VCaP (cell line): ENCODE results near the gene AMBP.

ENCODE experiments used
- H3K27ac ChIP-seq: fragments of 450-650 bp; 2 replicates; pipeline ENCODE4 v1.5.1; 2017
- TF ChIP-seq, protein P1 (sequence below): fragments of 450-650 bp; conservative IDR thresholded peaks from 2 replicates; pipeline ENCODE4 v1.5.1; 2017; ENCODE audit warnings: mild to moderate bottlenecking, moderate library complexity

The AMBP gene

DNA sequence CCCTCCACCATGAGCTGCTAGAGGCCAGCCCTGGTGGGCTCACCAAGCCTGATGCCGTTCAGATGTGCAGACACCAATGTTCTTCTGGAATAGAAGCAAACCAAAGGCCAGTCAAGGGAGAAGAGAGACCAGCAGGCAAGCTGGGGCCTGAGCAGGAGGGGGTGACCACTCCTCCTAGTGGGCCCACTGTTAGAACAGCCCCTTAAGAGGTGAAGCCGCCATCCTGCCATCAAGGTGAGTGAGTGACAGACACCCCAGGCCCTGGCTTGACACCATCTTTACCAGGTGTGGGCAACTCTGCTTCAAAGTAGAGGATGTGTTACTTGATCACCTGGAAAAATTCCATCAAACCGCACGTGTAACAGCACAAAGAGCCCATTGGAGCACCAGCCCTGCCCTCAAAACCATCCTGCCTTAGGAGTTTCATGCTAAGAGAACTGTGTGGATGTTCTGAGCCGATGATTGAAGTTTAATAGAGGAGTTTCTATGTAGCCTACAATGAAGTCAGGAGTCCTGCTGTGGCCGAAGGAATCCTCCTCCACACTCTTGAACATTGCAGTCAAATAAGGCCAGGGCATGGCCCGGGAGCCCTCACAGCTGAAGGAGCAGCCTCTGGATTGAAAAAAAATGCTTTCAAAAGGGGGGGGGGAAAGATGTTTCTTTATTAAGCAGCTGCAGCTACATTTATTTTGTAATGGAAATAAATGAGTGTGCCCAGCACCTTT lies 20.8 kb downstream of the AMBP start:
- H3K27ac ChIP-seq: no peak overlapping the region
- TF ChIP-seq, protein P1, sequence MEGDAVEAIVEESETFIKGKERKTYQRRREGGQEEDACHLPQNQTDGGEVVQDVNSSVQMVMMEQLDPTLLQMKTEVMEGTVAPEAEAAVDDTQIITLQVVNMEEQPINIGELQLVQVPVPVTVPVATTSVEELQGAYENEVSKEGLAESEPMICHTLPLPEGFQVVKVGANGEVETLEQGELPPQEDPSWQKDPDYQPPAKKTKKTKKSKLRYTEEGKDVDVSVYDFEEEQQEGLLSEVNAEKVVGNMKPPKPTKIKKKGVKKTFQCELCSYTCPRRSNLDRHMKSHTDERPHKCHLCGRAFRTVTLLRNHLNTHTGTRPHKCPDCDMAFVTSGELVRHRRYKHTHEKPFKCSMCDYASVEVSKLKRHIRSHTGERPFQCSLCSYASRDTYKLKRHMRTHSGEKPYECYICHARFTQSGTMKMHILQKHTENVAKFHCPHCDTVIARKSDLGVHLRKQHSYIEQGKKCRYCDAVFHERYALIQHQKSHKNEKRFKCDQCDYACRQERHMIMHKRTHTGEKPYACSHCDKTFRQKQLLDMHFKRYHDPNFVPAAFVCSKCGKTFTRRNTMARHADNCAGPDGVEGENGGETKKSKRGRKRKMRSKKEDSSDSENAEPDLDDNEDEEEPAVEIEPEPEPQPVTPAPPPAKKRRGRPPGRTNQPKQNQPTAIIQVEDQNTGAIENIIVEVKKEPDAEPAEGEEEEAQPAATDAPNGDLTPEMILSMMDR: no peak

DNA sequence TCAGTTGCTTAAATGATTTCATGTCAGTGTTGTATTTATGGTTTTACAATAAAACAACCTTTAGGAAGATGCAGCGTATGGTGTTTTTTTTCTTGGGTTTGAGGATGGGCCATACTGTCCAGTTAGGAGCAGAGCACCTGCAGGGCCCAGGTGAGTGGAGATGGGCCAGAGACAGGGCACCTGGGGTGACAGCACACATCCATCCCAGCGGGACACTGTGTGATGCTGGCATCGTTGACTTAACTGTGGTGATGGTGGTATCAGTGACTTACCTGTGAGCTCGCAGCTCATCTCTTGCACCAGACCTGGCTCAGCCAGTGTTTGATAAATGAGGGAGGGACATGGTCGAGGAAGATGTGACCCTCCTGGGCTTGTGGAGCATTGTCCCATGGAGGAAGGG lies 21.6 kb downstream of the AMBP start:
- TF ChIP-seq, protein P1: no peak
- H3K27ac ChIP-seq: no peak overlapping the region

DNA sequence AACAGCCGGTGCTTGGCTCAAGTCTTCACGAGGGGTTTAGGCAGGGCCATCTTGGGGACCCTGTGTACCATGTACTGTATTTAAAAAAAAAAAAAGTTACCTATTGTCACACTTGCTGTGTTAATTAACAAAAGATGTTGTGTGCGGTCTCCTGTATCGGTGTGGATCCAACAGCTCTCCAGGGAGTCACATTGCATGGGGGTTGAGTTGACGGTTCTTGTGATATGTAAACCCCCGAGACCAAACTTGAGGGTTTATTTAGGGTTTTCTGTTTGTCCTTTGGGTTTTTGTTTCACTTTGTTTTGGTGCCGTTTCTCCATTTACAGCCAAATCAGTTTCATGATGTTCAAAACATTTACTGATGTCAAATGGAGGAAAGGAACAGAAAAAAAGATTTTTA lies 22.2 kb downstream of the AMBP start:
- no peak overlapping the region for H3K27ac ChIP-seq

DNA sequence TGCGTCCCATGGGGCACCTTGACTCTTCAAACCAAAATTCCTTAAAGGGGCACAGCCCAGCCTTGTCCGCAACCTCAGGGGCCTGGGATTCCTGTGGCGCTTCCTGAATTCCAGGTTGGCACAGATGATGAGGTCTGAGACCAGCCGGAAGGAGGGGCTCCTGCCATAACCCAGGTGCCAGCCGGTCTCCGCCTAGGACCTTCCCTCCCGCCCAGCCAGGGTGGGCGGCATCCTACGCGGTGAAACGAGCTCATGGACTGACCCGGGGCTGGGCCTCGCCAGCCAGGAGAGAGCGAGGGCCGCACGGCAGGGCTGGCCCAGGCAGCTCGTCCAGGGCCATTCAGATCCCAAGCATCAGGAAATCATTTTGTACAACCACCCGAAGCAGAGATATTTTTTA lies 23.0 kb downstream of the AMBP start:
- no peak overlapping the region for H3K27ac ChIP-seq
- TF ChIP-seq, protein P1: no peak

More for the DNA sequence above, 22.2 kb downstream of the AMBP start:
- TF ChIP-seq, protein P1: no peak

DNA sequence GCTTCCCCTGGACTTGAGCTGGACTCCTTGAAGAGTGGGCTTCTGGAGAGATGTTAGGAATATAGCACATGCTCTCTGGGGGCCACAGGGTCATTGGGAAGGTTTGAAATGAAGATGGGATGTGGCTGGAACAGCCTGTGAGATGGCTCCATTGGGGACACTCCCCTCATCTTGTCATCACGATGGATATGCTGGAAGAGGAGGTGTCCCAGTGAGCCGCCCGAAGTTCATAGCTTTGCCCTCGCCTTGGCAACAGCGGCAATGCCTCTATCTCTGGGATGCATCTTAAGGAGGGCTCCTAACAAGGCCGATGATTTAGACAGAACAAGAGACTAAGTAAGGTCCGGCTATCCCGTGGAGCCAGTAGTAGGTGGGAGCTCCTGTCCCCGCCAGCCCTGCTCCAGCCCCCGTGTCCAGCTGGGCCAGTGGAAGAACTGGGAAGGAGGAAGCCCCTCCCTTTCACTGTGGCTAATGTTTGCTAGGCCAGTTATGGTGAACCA lies 23.9 kb downstream of the AMBP start:
- TF ChIP-seq, protein P1: no peak
- no peak overlapping the region for H3K27ac ChIP-seq

DNA sequence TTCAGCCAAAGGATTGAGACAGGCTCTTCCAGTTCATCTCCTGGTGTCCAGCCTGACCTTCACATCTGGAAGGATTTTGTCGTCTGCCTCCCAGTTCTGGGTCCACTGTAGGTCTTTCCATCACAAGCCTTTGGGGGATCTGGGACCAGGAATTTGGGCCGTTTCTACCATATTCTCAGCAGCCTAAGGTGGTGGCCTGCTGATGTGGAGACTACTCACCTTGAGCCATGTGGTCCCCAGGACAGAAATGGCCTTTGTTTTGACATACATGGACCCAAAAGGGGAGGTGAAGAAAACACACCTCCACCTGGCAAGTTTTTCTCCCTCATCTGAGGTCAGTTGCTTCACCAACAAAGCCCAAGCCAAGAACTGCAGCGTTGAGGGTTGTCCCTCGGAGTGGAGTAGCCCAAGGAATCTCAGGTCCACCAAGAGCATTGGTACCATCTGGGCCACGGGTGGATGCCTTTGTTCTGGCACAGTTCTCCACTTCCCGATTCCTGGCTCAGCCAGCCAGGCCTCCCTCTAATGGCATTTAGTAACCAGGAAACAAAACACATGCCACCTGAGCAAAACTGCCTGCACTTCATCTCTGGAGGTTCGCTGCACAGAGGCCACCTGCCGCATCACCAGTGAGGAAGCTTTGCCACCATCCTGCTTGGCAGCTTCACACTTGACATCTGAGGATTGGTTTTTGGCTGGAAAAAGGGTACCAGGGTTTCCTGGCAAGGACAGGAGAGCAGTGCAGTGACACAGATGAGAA lies 24.7 kb downstream of the AMBP start:
- H3K27ac ChIP-seq: no peak overlapping the region
- TF ChIP-seq, protein P1: no peak

DNA sequence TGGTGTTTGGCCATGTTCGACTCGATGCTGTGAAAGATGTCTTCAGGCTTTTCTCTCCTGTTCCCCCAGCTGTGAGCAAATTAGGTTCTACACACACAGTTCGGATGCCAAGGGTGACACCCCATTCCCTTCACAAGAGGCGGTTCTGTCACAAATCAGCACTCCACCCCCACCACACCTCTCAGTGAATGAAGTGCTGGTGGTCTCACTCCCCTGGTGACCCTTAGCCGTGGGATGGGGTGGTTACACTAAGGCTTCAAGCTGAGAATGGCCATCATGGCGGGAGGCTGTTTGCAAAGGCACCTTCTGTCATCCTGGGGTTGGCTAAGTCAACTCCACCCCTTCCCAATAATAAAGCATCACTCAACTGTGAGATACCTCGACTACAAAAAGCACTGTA lies 26.4 kb downstream of the AMBP start:
- TF ChIP-seq, protein P1: no peak
- H3K27ac ChIP-seq: no peak overlapping the region
